ENCODE measurements around the gene NBEAL2. TPM values are rescaled to one million over a fixed set of nuclear protein-coding genes. Genes with fewer than 3 reads are reported as not detected.

NBEAL2 gene
- total RNA-seq, 1 experiment from 2014 or later = 60.5 TPM

DNA sequence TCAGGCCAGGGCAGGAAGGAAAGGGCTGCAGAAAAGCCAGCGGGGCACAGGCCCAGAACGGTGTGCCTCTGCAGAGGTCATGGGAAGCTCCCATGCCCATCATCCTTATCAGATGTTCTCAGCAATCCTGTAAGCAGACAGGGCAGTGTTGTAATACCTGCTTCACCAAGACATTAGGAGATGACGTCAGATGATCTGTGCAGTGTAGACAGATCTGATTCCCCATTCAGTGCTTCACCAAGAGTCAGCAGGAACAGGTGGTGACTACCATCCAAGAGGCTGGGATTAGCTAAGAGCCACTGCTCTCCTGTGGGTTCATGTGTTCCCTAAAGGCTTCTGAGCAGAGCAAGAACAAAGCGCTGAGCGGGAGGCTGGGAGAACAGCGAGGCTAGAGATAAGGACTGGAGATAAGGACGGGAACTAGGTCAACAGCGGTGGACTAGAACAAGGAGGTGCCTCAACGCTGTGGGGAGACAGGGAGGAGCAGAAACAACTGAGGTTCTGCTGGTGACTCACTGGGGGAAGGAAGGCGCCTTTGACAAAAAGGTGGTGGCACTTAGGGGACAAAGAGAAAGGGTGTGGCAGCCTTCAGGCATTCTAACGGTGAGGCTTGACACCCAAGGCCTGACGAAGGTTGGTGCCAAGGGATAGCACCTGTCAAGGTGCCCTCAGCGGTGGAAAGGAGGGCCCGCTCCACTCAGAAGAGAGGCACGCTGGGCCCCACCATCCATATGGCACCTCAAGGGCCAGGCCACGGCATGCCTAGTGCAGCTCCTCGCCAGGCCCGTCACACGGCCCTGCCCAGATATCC is 31.3 kb upstream of the NBEAL2 start:
- DNase-seq = no peak
- H4K20me1 ChIP-seq (ENCODE audit: insufficient read depth, low read depth, low read length) = peaks cover 46% of the 10 kb centered on the region
- H2AFZ ChIP-seq (ENCODE audit: low read length) = no peak overlapping the region
- H3K27me3 ChIP-seq (ENCODE audit: low read length) = no peaks in the 10 kb centered on the region
- H3K9me2 ChIP-seq (replicated peaks; ENCODE audit: insufficient read depth, low read length) = no peaks in the 10 kb centered on the region
- H3K9me3 ChIP-seq (ENCODE audit: low read length) = no peaks in the 10 kb centered on the region
- peak overlapping the region; percentile 74 for H3K27ac ChIP-seq (ENCODE audit: low read length)
- H3K9ac ChIP-seq (ENCODE audit: low read length) = peak overlapping the region; percentile 26; the same call in 1 of the 2 replicates
- H3K4me1 ChIP-seq (ENCODE audit: low read length) = peaks cover 97% of the 10 kb centered on the region
- peaks cover 23% of the 10 kb centered on the region for H3K36me3 ChIP-seq (ENCODE audit: insufficient read depth, low read length)
- no peak overlapping the region for H3K4me3 ChIP-seq (ENCODE audit: low read length)
- no peak overlapping the region for H3K4me2 ChIP-seq (ENCODE audit: low read depth, low read length, poor library complexity, severe bottlenecking)
- peaks cover 98% of the 10 kb centered on the region for H3K79me2 ChIP-seq (ENCODE audit: low read length)

DNA sequence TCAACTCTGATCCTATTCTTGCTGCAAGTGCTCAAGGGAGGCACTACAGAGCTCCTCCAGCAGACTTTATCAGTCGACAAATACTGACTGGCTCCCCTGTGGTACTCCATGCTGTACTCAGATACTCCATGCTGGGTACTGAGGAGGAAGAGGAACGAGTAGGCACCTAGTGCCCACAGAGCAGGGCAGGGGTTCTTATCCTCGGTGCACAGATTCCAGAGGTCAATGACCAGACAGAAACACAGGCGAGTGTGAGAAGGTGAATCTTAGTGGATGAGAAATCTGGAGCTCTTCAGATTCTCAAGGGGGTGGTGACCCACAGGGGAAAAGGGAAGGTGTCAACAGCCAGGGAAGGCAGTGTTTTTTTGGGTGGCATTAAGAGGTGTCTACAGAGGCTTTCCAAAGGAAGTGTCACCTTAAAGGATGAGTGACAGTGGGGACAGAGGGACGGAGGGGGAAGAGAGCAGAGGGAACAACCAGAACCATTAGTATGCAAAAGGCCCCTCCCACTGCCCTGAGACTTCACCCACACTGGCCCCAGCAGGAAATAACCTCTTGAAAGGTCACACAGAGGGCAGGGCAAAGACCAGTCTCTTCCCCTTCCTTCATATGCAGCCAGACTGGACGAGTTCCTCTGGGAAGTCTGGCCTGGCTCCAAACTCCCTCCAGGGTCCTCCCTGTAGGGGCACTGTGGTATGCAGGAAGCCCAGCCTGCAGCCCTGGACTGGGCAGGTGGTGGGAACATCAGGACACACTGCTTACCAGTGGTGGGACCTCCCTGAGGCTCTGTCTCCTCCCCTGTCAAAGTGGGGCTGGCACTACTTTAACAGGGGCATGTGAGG is 30.4 kb upstream of the NBEAL2 start:
- H3K79me2 ChIP-seq (ENCODE audit: low read length) = peaks cover 98% of the 10 kb centered on the region
- no peak overlapping the region for H2AFZ ChIP-seq (ENCODE audit: low read length)
- H3K4me1 ChIP-seq (ENCODE audit: low read length) = peaks cover 97% of the 10 kb centered on the region
- peak overlapping the region; percentile 34; the same call in 1 of the 2 replicates for H3K9ac ChIP-seq (ENCODE audit: low read length)
- no peak overlapping the region for H3K4me3 ChIP-seq (ENCODE audit: low read length)
- H3K27me3 ChIP-seq (ENCODE audit: low read length) = no peaks in the 10 kb centered on the region
- peak overlapping the region; percentile 26 for H3K4me2 ChIP-seq (ENCODE audit: low read depth, low read length, poor library complexity, severe bottlenecking)
- H4K20me1 ChIP-seq (ENCODE audit: insufficient read depth, low read depth, low read length) = peaks cover 48% of the 10 kb centered on the region
- peak overlapping the region; percentile 74 for H3K27ac ChIP-seq (ENCODE audit: low read length)
- H3K9me3 ChIP-seq (ENCODE audit: low read length) = no peaks in the 10 kb centered on the region
- H3K36me3 ChIP-seq (ENCODE audit: insufficient read depth, low read length) = peaks cover 23% of the 10 kb centered on the region
- no peak for DNase-seq
- no peaks in the 10 kb centered on the region for H3K9me2 ChIP-seq (replicated peaks; ENCODE audit: insufficient read depth, low read length)

DNA sequence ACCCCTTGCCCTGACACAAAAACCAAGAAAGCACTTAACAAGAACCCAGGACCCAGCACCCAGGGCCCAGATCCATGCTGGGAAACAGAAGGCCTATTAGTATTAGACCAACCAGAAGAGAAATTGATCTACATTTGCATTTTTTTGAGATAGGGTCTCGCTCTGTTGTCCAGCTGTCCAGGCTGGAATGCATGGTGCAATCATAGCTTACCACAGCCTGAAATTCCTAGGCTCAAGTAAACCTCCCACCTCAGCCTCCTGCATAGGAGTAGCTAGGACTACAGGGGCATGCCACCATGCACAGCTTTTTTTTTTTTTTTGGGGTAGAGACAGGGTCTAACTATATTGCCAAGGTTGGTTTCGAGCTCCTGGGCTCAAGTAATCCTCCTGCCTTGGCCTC is 29.3 kb upstream of the NBEAL2 start:
- no peak overlapping the region for H2AFZ ChIP-seq (ENCODE audit: low read length)
- H3K9ac ChIP-seq (ENCODE audit: low read length) = no peak overlapping the region
- peaks cover 97% of the 10 kb centered on the region for H3K4me1 ChIP-seq (ENCODE audit: low read length)
- no peaks in the 10 kb centered on the region for H3K27me3 ChIP-seq (ENCODE audit: low read length)
- H3K79me2 ChIP-seq (ENCODE audit: low read length) = peaks cover 98% of the 10 kb centered on the region
- H3K27ac ChIP-seq (ENCODE audit: low read length) = peak overlapping the region; percentile 65
- no peaks in the 10 kb centered on the region for H3K9me3 ChIP-seq (ENCODE audit: low read length)
- H3K9me2 ChIP-seq (replicated peaks; ENCODE audit: insufficient read depth, low read length) = no peaks in the 10 kb centered on the region
- H3K4me3 ChIP-seq (ENCODE audit: low read length) = no peak overlapping the region
- H4K20me1 ChIP-seq (ENCODE audit: insufficient read depth, low read depth, low read length) = peaks cover 51% of the 10 kb centered on the region
- DNase-seq = no peak
- peaks cover 23% of the 10 kb centered on the region for H3K36me3 ChIP-seq (ENCODE audit: insufficient read depth, low read length)
- no peak overlapping the region for H3K4me2 ChIP-seq (ENCODE audit: low read depth, low read length, poor library complexity, severe bottlenecking)

DNA sequence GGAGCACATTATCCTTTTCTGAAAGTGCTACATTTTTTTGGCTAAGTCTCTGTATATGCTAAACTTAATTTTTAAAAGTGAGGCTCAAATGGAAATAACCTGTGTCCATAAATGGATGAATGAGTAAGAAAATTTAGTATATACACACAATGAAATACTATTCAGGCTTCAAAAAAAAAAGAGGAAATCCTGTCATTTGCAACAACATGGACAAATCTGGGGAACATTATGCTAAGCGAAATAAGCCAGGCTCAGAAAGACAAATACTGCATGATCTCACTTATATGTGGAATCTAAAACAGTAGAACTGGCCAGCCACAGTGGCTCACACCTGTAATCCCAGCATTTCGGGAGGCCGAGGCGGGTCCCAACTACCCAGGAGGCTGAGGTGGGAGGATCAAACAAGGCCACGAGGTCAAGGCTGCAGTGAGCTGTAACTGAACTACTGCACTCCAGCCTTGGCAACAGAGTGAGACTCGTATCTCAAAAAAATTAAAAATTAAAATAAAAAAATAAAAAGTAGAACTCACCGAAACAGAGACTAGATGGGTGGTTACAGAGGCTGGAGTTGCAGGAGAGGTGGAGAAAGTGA is 28.7 kb upstream of the NBEAL2 start:
- H3K4me2 ChIP-seq (ENCODE audit: low read depth, low read length, poor library complexity, severe bottlenecking) = no peak overlapping the region
- no peak for DNase-seq
- no peaks in the 10 kb centered on the region for H3K9me3 ChIP-seq (ENCODE audit: low read length)
- no peak overlapping the region for H3K9ac ChIP-seq (ENCODE audit: low read length)
- peak overlapping the region; percentile 65 for H3K27ac ChIP-seq (ENCODE audit: low read length)
- H4K20me1 ChIP-seq (ENCODE audit: insufficient read depth, low read depth, low read length) = peaks cover 51% of the 10 kb centered on the region
- peaks cover 98% of the 10 kb centered on the region for H3K79me2 ChIP-seq (ENCODE audit: low read length)
- peaks cover 18% of the 10 kb centered on the region for H3K36me3 ChIP-seq (ENCODE audit: insufficient read depth, low read length)
- H3K4me3 ChIP-seq (ENCODE audit: low read length) = no peak overlapping the region
- no peaks in the 10 kb centered on the region for H3K9me2 ChIP-seq (replicated peaks; ENCODE audit: insufficient read depth, low read length)
- H3K27me3 ChIP-seq (ENCODE audit: low read length) = no peaks in the 10 kb centered on the region
- H3K4me1 ChIP-seq (ENCODE audit: low read length) = peaks cover 97% of the 10 kb centered on the region
- H2AFZ ChIP-seq (ENCODE audit: low read length) = no peak overlapping the region

DNA sequence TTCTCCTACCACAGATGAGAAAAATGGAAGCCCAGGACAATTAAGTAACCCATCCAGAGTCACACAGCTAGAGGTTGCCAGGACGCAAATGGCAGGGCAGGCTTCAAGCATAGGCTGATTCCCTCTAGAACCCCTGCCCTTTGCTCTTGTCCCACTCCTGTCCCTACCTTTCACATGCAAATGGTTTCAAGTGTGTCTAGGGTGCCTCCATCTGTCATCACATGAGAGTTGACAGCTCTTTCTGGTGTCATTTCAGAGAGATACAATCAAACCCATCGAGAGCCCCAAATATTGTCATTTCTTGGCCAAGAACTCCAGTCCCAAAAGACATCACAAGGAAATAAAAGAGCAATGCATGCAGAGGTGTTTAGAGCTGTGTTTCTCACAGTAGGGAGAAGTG is 26.7 kb upstream of the NBEAL2 start:
- H2AFZ ChIP-seq (ENCODE audit: low read length) = no peak overlapping the region
- no peaks in the 10 kb centered on the region for H3K9me3 ChIP-seq (ENCODE audit: low read length)
- DNase-seq = peak; percentile 54
- H3K4me2 ChIP-seq (ENCODE audit: low read depth, low read length, poor library complexity, severe bottlenecking) = peak overlapping the region; percentile 11
- H3K4me3 ChIP-seq (ENCODE audit: low read length) = no peak overlapping the region
- peak overlapping the region; percentile 91 for H3K27ac ChIP-seq (ENCODE audit: low read length)
- H3K9ac ChIP-seq (ENCODE audit: low read length) = peak overlapping the region; percentile 65
- H3K36me3 ChIP-seq (ENCODE audit: insufficient read depth, low read length) = 0 out of 2 replicates have a peak, but pooled peaks cover 6% of the 10 kb centered on the region
- no peaks in the 10 kb centered on the region for H3K9me2 ChIP-seq (replicated peaks; ENCODE audit: insufficient read depth, low read length)
- no peaks in the 10 kb centered on the region for H3K27me3 ChIP-seq (ENCODE audit: low read length)
- peaks cover 96% of the 10 kb centered on the region for H3K4me1 ChIP-seq (ENCODE audit: low read length)
- H3K79me2 ChIP-seq (ENCODE audit: low read length) = peaks cover 98% of the 10 kb centered on the region
- peaks cover 45% of the 10 kb centered on the region for H4K20me1 ChIP-seq (ENCODE audit: insufficient read depth, low read depth, low read length)

DNA sequence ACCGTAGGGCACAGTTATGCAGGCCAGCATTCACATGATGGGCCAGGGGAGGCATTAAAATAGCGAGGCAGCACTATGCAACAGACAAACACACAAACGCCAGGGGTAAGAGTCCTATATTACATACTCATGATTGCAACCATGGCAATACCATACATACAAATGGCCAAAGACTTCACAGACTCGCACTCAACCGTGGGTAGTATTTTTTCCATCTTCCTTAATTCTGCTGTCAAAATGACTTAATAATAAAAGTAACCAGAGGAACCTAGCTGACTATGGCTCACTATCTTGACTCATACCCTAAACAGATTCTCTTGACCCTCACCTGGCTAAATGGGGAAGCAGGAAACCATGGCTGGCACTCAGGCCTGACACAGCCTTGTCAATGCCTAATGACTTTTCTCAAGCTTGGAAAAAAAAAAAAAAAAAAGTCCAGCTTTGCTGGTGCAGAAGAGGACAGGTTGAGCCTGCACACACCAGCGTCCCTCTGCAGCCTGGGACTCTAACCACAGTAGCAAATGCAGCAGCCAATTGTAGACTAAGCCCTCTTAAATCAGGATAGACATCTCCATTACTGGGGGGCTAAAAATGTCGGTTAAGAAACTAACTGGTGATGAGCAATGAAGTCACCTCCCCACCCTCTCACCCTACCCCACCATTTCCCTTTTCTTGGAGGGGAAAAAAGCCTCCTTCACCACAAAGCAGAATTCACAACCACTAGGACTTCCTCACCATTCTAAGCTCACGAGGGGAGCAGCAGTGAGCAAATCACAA is 26.0 kb upstream of the NBEAL2 start:
- Histone ChIP-seq H3K9ac (ENCODE audit: low read length) (peak overlapping the region; percentile 65), H4K20me1 (ENCODE audit: insufficient read depth, low read depth, low read length) (peaks cover 41% of the 10 kb centered on the region), H3K9me3 (ENCODE audit: low read length) (no peaks in the 10 kb centered on the region), H3K4me2 (ENCODE audit: low read depth, low read length, poor library complexity, severe bottlenecking) (peak overlapping the region; percentile 59), H3K27me3 (ENCODE audit: low read length) (no peaks in the 10 kb centered on the region), H3K4me1 (ENCODE audit: low read length) (peaks cover 96% of the 10 kb centered on the region), H3K27ac (ENCODE audit: low read length) (peak overlapping the region; percentile 91), H3K9me2 (replicated peaks; ENCODE audit: insufficient read depth, low read length) (no peaks in the 10 kb centered on the region), H2AFZ (ENCODE audit: low read length) (no peak overlapping the region), H3K4me3 (ENCODE audit: low read length) (peak overlapping the region; percentile 33; the same call in 1 of the 2 replicates), H3K79me2 (ENCODE audit: low read length) (peaks cover 98% of the 10 kb centered on the region), H3K36me3 (ENCODE audit: insufficient read depth, low read length) (0 out of 2 replicates have a peak, but pooled peaks cover 6% of the 10 kb centered on the region)
- peak; percentile 84 for DNase-seq

DNA sequence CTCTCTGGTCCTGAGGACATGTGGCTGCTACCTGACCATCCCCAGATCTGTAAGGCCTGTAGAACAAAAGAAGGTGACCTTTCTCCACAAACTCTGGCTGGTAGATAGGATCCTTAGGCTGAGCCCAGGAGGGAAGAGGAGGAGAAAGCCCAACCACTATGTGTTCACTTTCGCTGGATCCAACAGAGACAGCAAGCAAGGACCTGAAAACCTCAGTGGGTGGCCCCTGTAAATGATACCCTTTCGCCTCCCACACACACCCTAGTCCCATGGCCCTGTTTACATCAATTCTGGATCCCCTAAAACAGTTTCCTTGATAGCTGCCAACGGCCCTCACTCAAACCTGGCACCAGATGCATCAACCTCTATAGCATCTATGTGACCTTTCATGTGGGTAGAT is 25.3 kb upstream of the NBEAL2 start:
- Histone ChIP-seq H2AFZ (ENCODE audit: low read length) (no peak overlapping the region), H3K27me3 (ENCODE audit: low read length) (no peaks in the 10 kb centered on the region), H3K36me3 (ENCODE audit: insufficient read depth, low read length) (0 out of 2 replicates have a peak, but pooled peaks cover 6% of the 10 kb centered on the region), H3K4me1 (ENCODE audit: low read length) (peaks cover 96% of the 10 kb centered on the region), H3K9me2 (replicated peaks; ENCODE audit: insufficient read depth, low read length) (no peaks in the 10 kb centered on the region), H3K27ac (ENCODE audit: low read length) (peak overlapping the region; percentile 91), H4K20me1 (ENCODE audit: insufficient read depth, low read depth, low read length) (peaks cover 36% of the 10 kb centered on the region), H3K4me2 (ENCODE audit: low read depth, low read length, poor library complexity, severe bottlenecking) (peak overlapping the region; percentile 59), H3K4me3 (ENCODE audit: low read length) (peak overlapping the region; percentile 33; the same call in 1 of the 2 replicates), H3K9ac (ENCODE audit: low read length) (peak overlapping the region; percentile 65), H3K79me2 (ENCODE audit: low read length) (peaks cover 98% of the 10 kb centered on the region), H3K9me3 (ENCODE audit: low read length) (no peaks in the 10 kb centered on the region)
- DNase-seq = no peak
